GM23248 (cell line): ENCODE data around the gene COX6B1. TPM values are rescaled to one million over a fixed set of nuclear protein-coding genes. Genes with fewer than 3 reads are reported as not detected.

ENCODE experiments used
- DNase-seq: peaks from one replicate; pipeline ENCODE4 v3.0.0-alpha.2; 2015
- H2AFZ ChIP-seq: fragments of 200-600 bp; sonication (generic); 2 replicates; pipeline ENCODE4 v1.6.1; 2016; ENCODE audit warnings: antibody characterized with exemption
- H3F3A ChIP-seq: fragments of 200-600 bp; sonication (generic); 2 replicates; pipeline ENCODE4 v1.6.1; 2016; ENCODE audit warnings: mild to moderate bottlenecking, antibody characterized with exemption, mixed run types; ENCODE audit not compliant: insufficient read depth
- H3K27ac ChIP-seq: fragments of 200-600 bp; sonication (generic); 2 replicates; pipeline ENCODE4 v1.5.1; 2016; ENCODE audit warnings: mild to moderate bottlenecking
- H3K27me3 ChIP-seq: fragments of 200-600 bp; sonication (generic); replicated peaks from 2 replicates; pipeline ENCODE4 v1.6.1; 2016; ENCODE audit warnings: mild to moderate bottlenecking; ENCODE audit not compliant: insufficient read depth
- H3K36me3 ChIP-seq: fragments of 200-600 bp; sonication (generic); 2 replicates; pipeline ENCODE4 v1.6.1; 2016; ENCODE audit warnings: low read depth, mild to moderate bottlenecking
- H3K4me1 ChIP-seq: fragments of 200-600 bp; sonication (generic); 2 replicates; pipeline ENCODE4 v1.6.1; 2016; ENCODE audit warnings: mild to moderate bottlenecking; ENCODE audit not compliant: insufficient read depth
- H3K4me2 ChIP-seq: fragments of 200-600 bp; sonication (generic); one replicate; pipeline ENCODE4 v1.6.1; 2016; ENCODE audit warnings: mild to moderate bottlenecking; ENCODE audit not compliant: unreplicated experiment
- H3K4me3 ChIP-seq: fragments of 200-600 bp; sonication (generic); 2 replicates; pipeline ENCODE4 v1.5.1; 2016; ENCODE audit warnings: mild to moderate bottlenecking
- H3K79me2 ChIP-seq: fragments of 200-600 bp; sonication (generic); 2 replicates; pipeline ENCODE4 v1.6.1; 2016; ENCODE audit warnings: mild to moderate bottlenecking; ENCODE audit not compliant: insufficient read depth
- H3K9ac ChIP-seq: fragments of 200-600 bp; sonication (generic); 2 replicates; pipeline ENCODE4 v1.6.1; 2016; ENCODE audit warnings: mild to moderate bottlenecking
- H3K9me2 ChIP-seq: fragments of 200-600 bp; sonication (generic); 2 replicates; pipeline ENCODE4 v1.6.1; 2016; ENCODE audit warnings: mixed run types, mild to moderate bottlenecking, moderate library complexity; ENCODE audit not compliant: insufficient read depth
- H3K9me3 ChIP-seq: fragments of 200-600 bp; sonication (generic); one replicate; pipeline ENCODE4 v1.6.1; 2017; ENCODE audit warnings: low read depth
- H4K20me1 ChIP-seq: fragments of 200-600 bp; sonication (generic); 2 replicates; pipeline ENCODE4 v1.6.0; 2016; ENCODE audit not compliant: insufficient read depth
- EZH2 ChIP-seq: fragments of 200-600 bp; sonication (generic); IDR thresholded peaks from 2 replicates; pipeline ENCODE4 v1.6.1; 2018; ENCODE audit warnings: antibody characterized with exemption, mild to moderate bottlenecking; ENCODE audit not compliant: insufficient read depth, poor library complexity, severe bottlenecking
- EZH2phosphoT487 ChIP-seq: fragments of 200-600 bp; sonication (generic); IDR thresholded peaks from 2 replicates; pipeline ENCODE4 v1.6.1; 2018; ENCODE audit warnings: antibody characterized with exemption, moderate library complexity, mild to moderate bottlenecking, low read depth; ENCODE audit not compliant: insufficient read depth
- WGBS, 2 experiments: methylation state at CpG; one replicate each; pipeline ENCODE4 v1.1.6; 2015 to 2017; ENCODE audit warnings: low lambda C conversion rate in 2 of 2, low coverage in 1 of 2; ENCODE audit errors: missing lambda C conversion rate in 2 of 2; 5-methylcytosine and 5-hydroxymethylcytosine counted together
- in situ Hi-C: fragments of 300-500 bp; cut with MboI; formaldehyde crosslinking; loops from 2 replicates; pipeline ENCODE4 v1.15.0; 2020
- polyA plus RNA-seq: library from polyadenylated mRNA; unstranded; fragments of >200 nt; fragmentation: Nextera tagmentation; extraction: Ambion mirVana; gene quantifications from 2 replicates; pipeline ENCODE4 v1.2.1, GENCODE V29; 2016
- total RNA-seq: library from RNA; depleted of rRNA; stranded (reverse); fragments of >200 nt; shearing (Covaris generic); gene quantifications from 2 replicates; pipeline ENCODE4 v1.2.3, GENCODE V29; 2014

The COX6B1 gene
- total and polyA plus RNA-seq, 2 experiments from 2014 or later = 328 to 472 TPM

- Histone ChIP-seq H2AFZ (no peak overlapping the region), H3K4me3 (no peak overlapping the region), H3K79me2 (no peaks in the 10 kb centered on the region), H3K9me3 (no peaks in the 10 kb centered on the region), H3K4me2 (no peak overlapping the region), H3F3A (no peaks in the 10 kb centered on the region), H3K27me3 (no peaks in the 10 kb centered on the region), H3K27ac (no peak overlapping the region), H3K36me3 (no peaks in the 10 kb centered on the region), H4K20me1 (no peaks in the 10 kb centered on the region), H3K4me1 (no peaks in the 10 kb centered on the region), H3K9me2 (no peaks in the 10 kb centered on the region), H3K9ac (no peak overlapping the region)
- DNase-seq = no peak
- TF ChIP-seq EZH2 = no peak
- 95 to 97% methylated on average over 12 of the region's 12 CpGs for WGBS, 2 experiments
- in situ Hi-C loops = no loop called here
Measured at GRCh38 chr19:35619290-35619923, 28.7 kb upstream of the COX6B1 start.

GRCh38 chr19:35620001-35620400 lies 28.1 kb upstream of the COX6B1 start:
- H3F3A ChIP-seq = no peaks in the 10 kb centered on the region
- no peak overlapping the region for H3K9ac ChIP-seq
- TF ChIP-seq EZH2phosphoT487 = no peak
- TF ChIP-seq EZH2 = no peak
- no peak overlapping the region for H2AFZ ChIP-seq
- H3K4me3 ChIP-seq = no peak overlapping the region
- 93 to 96% methylated on average over 13 to 17 of the region's 17 CpGs for WGBS, 2 experiments
- DNase-seq = no peak
- in situ Hi-C loops = no loop called here
- no peak overlapping the region for H3K4me2 ChIP-seq
- H3K27ac ChIP-seq = no peak overlapping the region
- no peaks in the 10 kb centered on the region for H4K20me1 ChIP-seq
- no peaks in the 10 kb centered on the region for H3K9me3 ChIP-seq
- no peaks in the 10 kb centered on the region for H3K4me1 ChIP-seq
- no peaks in the 10 kb centered on the region for H3K9me2 ChIP-seq
- no peaks in the 10 kb centered on the region for H3K79me2 ChIP-seq
- no peaks in the 10 kb centered on the region for H3K36me3 ChIP-seq
- no peaks in the 10 kb centered on the region for H3K27me3 ChIP-seq

- Histone ChIP-seq H3K4me3 (no peak overlapping the region), H2AFZ (no peak overlapping the region), H3K27me3 (no peaks in the 10 kb centered on the region), H3K9ac (no peak overlapping the region), H3K4me2 (no peak overlapping the region), H4K20me1 (no peaks in the 10 kb centered on the region), H3K4me1 (no peaks in the 10 kb centered on the region), H3K79me2 (no peaks in the 10 kb centered on the region), H3K9me2 (no peaks in the 10 kb centered on the region), H3K9me3 (no peaks in the 10 kb centered on the region), H3F3A (no peaks in the 10 kb centered on the region), H3K27ac (no peak overlapping the region), H3K36me3 (no peaks in the 10 kb centered on the region)
- WGBS, 2 experiments = 96 to 97% methylated on average over 9 of the region's 9 CpGs
- no peak for DNase-seq
- TF ChIP-seq EZH2 = no peak
- no peak for TF ChIP-seq EZH2phosphoT487
- in situ Hi-C loops = no loop called here
Measured at GRCh38 chr19:35621708-35622107, 26.4 kb upstream of the COX6B1 start.

- Histone ChIP-seq H3F3A (no peaks in the 10 kb centered on the region), H3K9me2 (no peaks in the 10 kb centered on the region), H3K9me3 (no peaks in the 10 kb centered on the region), H4K20me1 (no peaks in the 10 kb centered on the region), H3K79me2 (no peaks in the 10 kb centered on the region), H3K4me2 (no peak overlapping the region), H3K4me1 (no peaks in the 10 kb centered on the region), H3K9ac (no peak overlapping the region), H3K27me3 (no peaks in the 10 kb centered on the region), H3K27ac (no peak overlapping the region), H2AFZ (no peak overlapping the region), H3K36me3 (no peaks in the 10 kb centered on the region), H3K4me3 (no peak overlapping the region)
- no peak for TF ChIP-seq EZH2
- TF ChIP-seq EZH2phosphoT487 = no peak
- in situ Hi-C loops = no loop called here
- no peak for DNase-seq
- WGBS, 2 experiments = 92 to 93% methylated on average over 13 of the region's 13 CpGs
Measured at GRCh38 chr19:35622750-35623149, 25.4 kb upstream of the COX6B1 start.
